GM19452 (cell line): Measurements from ENCODE around the gene ANXA2R.

Experiments used
- ATAC-seq: cut with Tn5 transposase; IDR thresholded peaks from one replicate; pipeline ENCODE4 v1.9.1; 2021; ENCODE audit not compliant: unreplicated experiment

ANXA2R gene

DNA sequence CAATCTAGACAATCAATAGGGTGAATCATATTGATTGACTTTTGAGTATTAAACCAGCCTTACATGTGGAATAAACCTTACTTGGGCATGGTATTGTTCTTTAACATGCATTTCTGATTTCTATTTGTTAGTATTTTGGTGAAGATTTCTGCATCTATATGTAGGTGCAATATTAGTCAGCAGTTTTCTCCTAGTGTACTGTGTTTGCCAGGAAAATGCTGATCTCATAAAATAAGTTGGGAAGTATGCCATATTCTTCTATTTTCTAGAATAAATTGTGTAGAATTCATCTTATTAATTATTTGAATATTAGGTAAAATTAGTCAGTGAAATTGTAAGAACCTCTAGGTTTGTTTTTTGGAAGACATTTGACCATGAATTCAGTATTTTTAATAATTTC, 38.4 kb downstream of the ANXA2R start:
- ATAC-seq: no peak

GRCh38 chr5:43000914-43001313, 39.2 kb downstream of the ANXA2R start:
- no peak for ATAC-seq

DNA sequence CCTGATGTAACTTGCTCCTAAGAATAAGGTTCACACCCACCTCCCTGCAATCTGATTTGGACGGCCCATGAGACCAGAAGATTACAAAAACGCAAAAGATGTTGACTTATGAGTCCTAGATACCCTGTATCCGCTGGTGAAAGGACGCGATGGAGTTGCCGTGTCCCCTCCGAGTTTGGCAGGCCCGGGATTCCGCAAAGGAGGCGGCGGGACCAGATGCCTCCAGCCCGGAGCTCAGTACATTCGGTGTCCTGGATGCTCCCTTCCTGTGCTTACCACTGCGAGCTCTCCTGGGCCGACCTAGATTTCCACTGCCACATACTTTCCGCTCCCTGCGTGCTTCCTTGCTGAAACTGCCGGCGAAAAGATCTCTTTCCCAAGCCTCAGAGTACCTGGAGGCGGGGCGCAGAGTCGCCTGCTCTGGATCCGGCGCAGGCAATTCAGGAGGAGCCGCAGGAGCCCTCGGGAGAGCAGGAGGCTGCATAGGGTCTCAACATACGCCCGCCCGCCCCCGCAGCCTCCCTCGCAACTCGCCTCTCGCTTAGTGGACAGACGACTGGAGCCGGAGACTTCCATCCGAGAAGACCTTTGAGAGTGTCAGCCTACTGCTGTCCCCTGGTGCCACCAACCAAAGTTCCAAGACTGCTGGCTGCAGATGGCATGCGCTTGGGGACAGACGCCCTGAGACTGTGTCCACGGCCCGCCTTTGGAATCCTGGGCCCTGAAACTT, 39.8 kb downstream of the ANXA2R start:
- no peak for ATAC-seq

- no peak for ATAC-seq
Observed at GRCh38 chr5:42995360-42995751, 44.8 kb downstream of the ANXA2R start.

- peak; percentile 49 for ATAC-seq
Observed at GRCh38 chr5:42994555-42995359, 45.4 kb downstream of the ANXA2R start.

GRCh38 chr5:42994246-42994554, 45.9 kb downstream of the ANXA2R start:
- no peak for ATAC-seq

DNA sequence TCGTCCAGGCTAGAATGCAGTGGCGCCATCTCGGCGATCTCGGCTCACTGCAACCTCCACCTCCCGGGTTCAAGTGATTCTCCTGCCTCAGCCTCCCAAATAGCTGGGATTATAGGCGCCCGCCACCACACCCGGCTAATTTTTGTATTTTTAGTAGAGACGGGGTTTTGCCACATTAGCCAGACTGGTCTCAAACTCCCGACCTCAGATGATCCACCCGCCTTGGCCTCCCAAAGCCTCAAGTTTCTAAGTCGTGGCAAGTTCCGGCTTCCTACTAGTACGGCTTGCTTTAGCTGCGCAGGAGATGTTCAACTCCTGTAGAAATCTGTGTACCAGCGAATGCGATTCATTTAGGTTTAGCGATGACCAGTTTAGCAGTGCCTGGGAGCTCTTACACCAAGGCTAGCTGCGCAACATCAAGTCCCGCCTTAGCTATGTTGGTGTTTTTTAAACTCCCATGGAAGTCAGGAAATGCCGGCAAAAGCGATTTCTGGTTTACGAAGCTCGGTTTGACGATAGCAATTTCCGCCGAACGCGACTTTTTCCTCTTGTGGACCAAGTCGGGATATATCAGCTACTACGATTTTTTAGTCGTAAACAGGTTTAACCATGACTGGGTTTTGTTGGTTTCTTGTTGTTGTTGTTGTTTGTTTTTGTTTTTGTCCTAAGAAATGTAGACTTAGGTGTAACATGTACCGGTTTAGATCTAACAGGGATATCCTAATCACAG, 46.4 kb downstream of the ANXA2R start:
- no peak for ATAC-seq

DNA sequence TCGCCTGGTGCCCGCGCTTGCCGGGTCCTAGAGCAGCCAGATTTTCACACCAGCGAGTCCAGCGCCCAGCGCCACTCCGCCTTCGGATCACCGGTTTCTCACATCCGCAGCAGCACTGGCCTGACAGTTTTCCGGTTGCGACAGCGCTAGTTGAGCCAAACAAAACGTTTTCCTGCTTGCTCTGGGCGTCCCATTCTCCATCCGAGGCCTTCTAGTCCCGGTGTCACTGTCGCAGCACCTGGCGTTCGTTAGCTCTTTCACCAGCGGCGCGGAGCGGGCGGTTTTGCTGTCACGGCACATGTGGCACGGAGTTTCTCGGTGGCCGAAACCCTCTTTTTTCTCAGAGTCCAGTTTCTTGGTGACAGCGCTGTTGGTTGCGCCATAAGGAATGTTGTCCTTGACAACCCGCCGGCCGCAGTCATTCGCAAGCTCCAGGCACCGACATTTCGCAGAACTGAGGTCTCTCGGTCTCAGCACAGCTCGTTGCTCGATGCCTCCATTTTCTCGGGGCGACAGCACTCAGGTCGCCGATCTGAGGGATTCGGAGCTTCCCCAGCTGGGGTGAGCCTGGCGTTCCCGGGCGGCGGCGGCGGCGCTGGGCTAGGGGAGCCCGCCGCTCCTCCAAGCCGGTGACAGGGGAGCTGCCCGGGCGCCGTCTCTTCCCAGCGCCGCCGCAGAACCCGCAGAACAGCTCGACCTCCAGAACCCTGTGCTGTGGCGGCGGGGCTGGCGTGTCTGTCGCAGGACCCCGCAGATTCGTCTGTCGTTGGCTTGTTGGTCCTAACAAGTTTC, 47.8 kb downstream of the ANXA2R start:
- ATAC-seq: peak; percentile 52

- peak; percentile 27 for ATAC-seq
Observed at GRCh38 chr5:42991404-42992087, 48.6 kb downstream of the ANXA2R start.

- no peak for ATAC-seq
Observed at GRCh38 chr5:42990892-42991291, 49.2 kb downstream of the ANXA2R start.
